Activated T-cell treated with anti-CD3 and anti-CD28 coated beads for 24 hours (primary cell): ENCODE data around the gene PHOX2B.
"Not testable (repeated sequence)": the region's sequence is repeated elsewhere in the genome, so short reads cannot be mapped to it uniquely, and the experiment has no call there.

Source experiments
- DNase-seq: peaks from one replicate; pipeline ENCODE4 v3.0.0-alpha.2; 2020; ENCODE audit warnings: low read depth

Gene PHOX2B

GRCh38 chr4:41748074-41748570 lies 403 bp downstream of the PHOX2B start:
- DNase-seq: no peak

- no peak for DNase-seq
These were observed 1.1 kb downstream of the PHOX2B start for GRCh38 chr4:41747230-41748055.

- no peak for DNase-seq
These were observed 1.9 kb downstream of the PHOX2B start for GRCh38 chr4:41746440-41747229.

- no peak for DNase-seq
These were observed 2.5 kb downstream of the PHOX2B start for GRCh38 chr4:41746025-41746439.

- no peak for DNase-seq
These were observed 3.1 kb downstream of the PHOX2B start for GRCh38 chr4:41745292-41746024.

GRCh38 chr4:41744572-41745291 lies 3.8 kb downstream of the PHOX2B start:
- no peak for DNase-seq

GRCh38 chr4:41741354-41741753 lies 7.2 kb downstream of the PHOX2B start:
- DNase-seq: no peak

- not testable (repeated sequence) for DNase-seq
These were observed 11.0 kb downstream of the PHOX2B start for GRCh38 chr4:41737491-41737890.

GRCh38 chr4:41734371-41734770 lies 14.2 kb downstream of the PHOX2B start:
- no peak for DNase-seq

- DNase-seq: no peak
These were observed 16.9 kb downstream of the PHOX2B start for GRCh38 chr4:41731569-41732126.

- DNase-seq: no peak
These were observed 20.0 kb downstream of the PHOX2B start for GRCh38 chr4:41728573-41728913.

GRCh38 chr4:41727861-41728572 lies 20.5 kb downstream of the PHOX2B start:
- DNase-seq: no peak

GRCh38 chr4:41725254-41725653 lies 23.3 kb downstream of the PHOX2B start:
- no peak for DNase-seq

GRCh38 chr4:41723286-41723685 lies 25.2 kb downstream of the PHOX2B start:
- no peak for DNase-seq

GRCh38 chr4:41722181-41722580 lies 26.3 kb downstream of the PHOX2B start:
- no peak for DNase-seq

GRCh38 chr4:41719417-41719816 lies 29.1 kb downstream of the PHOX2B start:
- no peak for DNase-seq

GRCh38 chr4:41718907-41719306 lies 29.6 kb downstream of the PHOX2B start:
- DNase-seq: no peak

- no peak for DNase-seq
These were observed 33.4 kb downstream of the PHOX2B start for GRCh38 chr4:41715155-41715554.

- DNase-seq: no peak
These were observed 34.0 kb downstream of the PHOX2B start for GRCh38 chr4:41714364-41715000.

GRCh38 chr4:41713768-41714167 lies 34.8 kb downstream of the PHOX2B start:
- DNase-seq: no peak
